ES-I3 (cell line): ENCODE measurements around the gene ESR2.
"Not testable (repeated sequence)": the region's sequence is repeated elsewhere in the genome, so short reads cannot be mapped to it uniquely, and the experiment has no call there.

ENCODE experiments used
- H3K36me3 ChIP-seq: 2 replicates; pipeline ENCODE4 v1.6.1; 2013; ENCODE audit warnings: mild to moderate bottlenecking, low read length, control low read depth, moderate library complexity; ENCODE audit not compliant: insufficient read depth
- H3K4me1 ChIP-seq: 2 replicates; pipeline ENCODE4 v1.6.1; 2013; ENCODE audit warnings: mild to moderate bottlenecking, control low read depth, low read length; ENCODE audit not compliant: insufficient read depth
- H3K9ac ChIP-seq: 2 replicates; pipeline ENCODE4 v1.6.1; 2013; ENCODE audit warnings: low read depth, mild to moderate bottlenecking, low read length, moderate library complexity
- H3K9me3 ChIP-seq: 2 replicates; pipeline ENCODE4 v1.6.1; 2013; ENCODE audit warnings: mild to moderate bottlenecking, low read length, moderate library complexity; ENCODE audit not compliant: control insufficient read depth, insufficient read depth

ESR2 gene

GRCh38 chr14:64225151-64225757, 68.9 kb downstream of the ESR2 start:
- no peak overlapping the region for H3K9ac ChIP-seq
- no peaks in the 10 kb centered on the region for H3K9me3 ChIP-seq
- no peaks in the 10 kb centered on the region for H3K4me1 ChIP-seq
- H3K36me3 ChIP-seq, result peaks cover 15% of the 10 kb centered on the region

DNA sequence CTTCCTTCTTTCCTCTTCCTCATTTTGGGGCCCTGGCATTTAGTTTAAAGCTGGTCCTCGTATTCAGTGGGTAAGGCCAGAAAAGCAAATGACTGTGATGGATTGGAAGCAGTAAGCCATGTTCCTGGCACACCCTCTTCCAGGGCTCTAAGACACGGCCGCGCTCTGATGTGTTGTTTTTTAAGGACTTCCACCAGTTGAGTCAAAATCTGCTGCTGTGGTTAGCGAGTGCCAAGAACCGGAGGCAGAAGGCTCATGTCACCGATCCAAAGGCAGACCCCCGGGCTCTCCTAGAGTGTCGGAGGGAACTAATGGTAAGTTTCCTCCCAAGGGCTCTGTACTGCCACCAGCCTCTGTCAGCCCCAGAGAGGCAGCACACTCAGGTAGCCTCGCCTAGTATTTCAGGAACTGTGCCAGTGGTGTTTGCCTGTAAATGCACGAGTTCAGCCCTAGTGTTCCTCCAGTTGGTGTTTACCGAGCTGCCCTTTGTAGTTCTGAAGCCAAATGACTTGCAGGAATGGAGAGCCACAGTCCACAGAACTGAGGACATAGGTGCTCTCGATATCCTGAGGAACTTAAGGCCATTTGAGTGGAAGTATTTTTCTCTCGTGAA, 72.7 kb downstream of the ESR2 start:
- H3K36me3 ChIP-seq, result peaks cover 12% of the 10 kb centered on the region
- H3K9me3 ChIP-seq, result no peaks in the 10 kb centered on the region
- H3K9ac ChIP-seq, result no peak overlapping the region
- no peaks in the 10 kb centered on the region for H3K4me1 ChIP-seq

DNA sequence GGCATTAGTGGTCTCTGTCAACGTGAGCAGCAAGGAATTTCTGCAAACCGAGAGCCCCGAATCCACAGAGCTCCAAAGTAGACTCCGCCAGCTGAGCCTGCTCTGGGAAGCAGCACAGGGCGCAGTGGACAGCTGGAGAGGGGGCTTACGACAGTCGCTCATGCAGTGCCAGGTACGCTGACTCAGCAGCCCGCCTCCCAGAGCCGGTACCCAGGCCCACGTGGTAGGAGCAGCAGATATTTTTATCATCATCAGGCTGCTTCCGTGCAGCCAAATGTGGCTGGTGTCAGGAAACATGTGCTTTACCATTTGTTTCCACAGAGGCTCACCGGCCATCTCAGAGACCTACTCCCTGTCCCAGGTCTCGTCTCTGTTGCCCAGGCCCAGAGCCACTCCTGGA, 73.7 kb downstream of the ESR2 start:
- Histone ChIP-seq H3K9me3 (no peaks in the 10 kb centered on the region), H3K4me1 (no peaks in the 10 kb centered on the region), H3K9ac (no peak overlapping the region), H3K36me3 (peaks cover 16% of the 10 kb centered on the region)

GRCh38 chr14:64220056-64220455, 74.1 kb downstream of the ESR2 start:
- Histone ChIP-seq H3K9ac (no peak overlapping the region), H3K4me1 (no peaks in the 10 kb centered on the region), H3K9me3 (no peaks in the 10 kb centered on the region), H3K36me3 (peaks cover 16% of the 10 kb centered on the region)

DNA sequence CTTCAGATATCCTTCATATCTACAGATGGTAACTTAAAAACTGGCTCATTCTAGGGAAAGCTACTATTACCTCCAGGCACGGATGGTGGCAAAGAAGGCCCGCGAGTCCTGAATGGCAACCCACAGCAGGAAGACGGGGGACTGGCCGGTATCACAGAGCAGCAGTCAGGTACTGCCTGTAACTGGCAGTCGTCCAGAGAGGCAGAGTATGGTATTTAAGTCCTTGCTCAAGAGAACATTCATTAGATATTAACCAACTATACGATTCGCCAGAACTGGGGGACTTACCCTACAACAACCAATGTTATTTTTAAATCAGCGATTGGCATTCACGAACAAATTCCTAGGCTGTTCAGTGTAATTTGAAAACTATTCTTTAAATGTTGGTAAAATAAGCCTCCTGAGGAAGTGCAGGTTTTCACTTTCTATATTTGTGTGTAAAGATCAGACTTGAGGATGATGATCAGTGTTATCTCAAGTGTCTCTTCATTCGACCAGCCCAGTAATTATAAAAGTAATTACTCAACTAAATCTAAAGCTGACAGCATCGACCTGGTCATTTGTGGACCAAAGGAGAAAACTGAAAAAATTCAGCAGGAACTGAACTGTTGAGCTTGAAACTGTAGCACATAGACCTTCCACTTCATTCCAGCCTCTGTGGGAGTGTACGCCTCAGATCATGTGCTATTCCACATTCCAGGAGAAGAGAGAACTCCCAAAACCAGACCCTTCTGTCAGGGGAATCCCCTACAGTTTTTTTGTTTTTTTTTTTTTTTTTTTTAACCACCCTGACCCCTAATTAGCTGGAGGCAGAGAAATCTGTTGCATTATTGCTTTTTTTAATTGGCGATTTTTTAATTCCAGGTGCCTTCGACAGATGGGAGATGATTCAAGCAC, 75.6 kb downstream of the ESR2 start:
- H3K36me3 ChIP-seq, result peaks cover 16% of the 10 kb centered on the region
- no peaks in the 10 kb centered on the region for H3K4me1 ChIP-seq
- H3K9me3 ChIP-seq, result no peaks in the 10 kb centered on the region
- H3K9ac ChIP-seq, result no peak overlapping the region

GRCh38 chr14:64217834-64218233, 76.3 kb downstream of the ESR2 start:
- H3K9me3 ChIP-seq, result no peaks in the 10 kb centered on the region
- peaks cover 12% of the 10 kb centered on the region for H3K36me3 ChIP-seq
- H3K4me1 ChIP-seq, result no peaks in the 10 kb centered on the region
- H3K9ac ChIP-seq, result no peak overlapping the region

DNA sequence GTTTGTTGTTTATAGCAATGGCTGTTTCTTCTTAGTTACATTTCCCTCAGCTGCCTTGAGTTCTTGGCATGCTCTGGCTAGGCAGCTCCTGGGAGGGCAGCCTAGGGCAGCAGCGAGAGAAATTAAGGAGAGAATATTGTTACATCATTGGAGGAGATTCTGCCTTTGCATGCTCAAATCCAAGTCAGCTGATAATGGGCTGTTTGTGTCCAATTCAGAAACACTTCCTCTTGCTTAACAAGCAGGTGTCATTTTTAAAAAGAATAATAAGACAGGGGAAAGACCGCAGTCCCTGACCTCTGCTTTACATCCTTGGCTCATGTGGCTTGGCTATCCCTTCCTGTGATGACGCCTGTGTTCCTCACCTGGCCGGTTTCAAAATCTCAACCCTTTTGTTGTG, 76.9 kb downstream of the ESR2 start:
- Histone ChIP-seq H3K36me3 (peaks cover 12% of the 10 kb centered on the region), H3K9me3 (no peaks in the 10 kb centered on the region), H3K9ac (no peak overlapping the region), H3K4me1 (no peaks in the 10 kb centered on the region)

DNA sequence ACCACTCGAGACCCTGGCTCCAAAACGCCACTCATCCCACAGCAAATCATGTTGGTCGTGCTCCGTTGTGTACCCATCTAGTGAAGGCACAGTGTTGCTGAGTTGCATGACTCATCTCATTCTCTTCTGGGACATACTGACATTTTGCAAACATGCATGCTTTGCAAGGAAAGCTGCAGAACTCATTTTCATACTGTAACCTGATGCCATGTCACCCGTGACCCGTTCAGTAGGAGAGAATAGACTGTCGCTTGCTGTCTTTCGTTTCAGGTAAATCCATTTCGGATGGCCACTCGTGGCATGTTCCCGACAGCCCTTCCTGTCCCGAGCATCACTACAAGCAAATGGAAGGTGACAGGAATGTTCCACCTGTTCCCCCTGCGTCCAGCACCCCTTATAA, 78.2 kb downstream of the ESR2 start:
- H3K4me1 ChIP-seq, result no peaks in the 10 kb centered on the region
- no peaks in the 10 kb centered on the region for H3K9me3 ChIP-seq
- no peak overlapping the region for H3K9ac ChIP-seq
- H3K36me3 ChIP-seq, result peaks cover 9% of the 10 kb centered on the region

GRCh38 chr14:64215274-64215673, 78.9 kb downstream of the ESR2 start:
- Histone ChIP-seq H3K36me3 (peaks cover 3% of the 10 kb centered on the region), H3K9me3 (no peaks in the 10 kb centered on the region), H3K4me1 (no peaks in the 10 kb centered on the region), H3K9ac (no peak overlapping the region)

- Histone ChIP-seq H3K36me3 (peaks cover 3% of the 10 kb centered on the region), H3K4me1 (no peaks in the 10 kb centered on the region), H3K9ac (no peak overlapping the region), H3K9me3 (no peaks in the 10 kb centered on the region)
These were observed 80.2 kb downstream of the ESR2 start for GRCh38 chr14:64213853-64214570.

GRCh38 chr14:64213086-64213485, 81.1 kb downstream of the ESR2 start:
- Histone ChIP-seq H3K4me1 (no peaks in the 10 kb centered on the region), H3K9me3 (no peaks in the 10 kb centered on the region), H3K36me3 (peaks cover 3% of the 10 kb centered on the region), H3K9ac (no peak overlapping the region)

DNA sequence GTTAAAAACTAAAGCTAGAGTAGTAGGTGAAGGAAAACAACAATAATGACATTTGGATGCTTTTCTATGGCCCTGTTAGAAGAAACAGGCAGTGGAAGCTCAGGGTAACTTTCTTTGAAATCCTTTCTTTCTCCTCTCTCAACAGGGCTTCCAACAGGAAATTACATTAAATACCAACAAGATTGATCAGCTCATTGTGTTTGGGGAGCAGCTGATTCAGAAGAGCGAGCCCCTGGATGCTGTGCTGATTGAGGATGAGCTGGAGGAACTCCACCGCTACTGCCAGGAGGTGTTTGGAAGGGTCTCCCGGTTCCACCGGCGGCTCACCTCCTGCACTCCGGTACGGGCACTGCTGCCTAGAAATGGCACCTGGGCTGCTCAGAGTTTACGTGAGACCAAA, 81.5 kb downstream of the ESR2 start:
- H3K36me3 ChIP-seq, result peaks cover 3% of the 10 kb centered on the region
- H3K9me3 ChIP-seq, result no peaks in the 10 kb centered on the region
- no peaks in the 10 kb centered on the region for H3K4me1 ChIP-seq
- H3K9ac ChIP-seq, result no peak overlapping the region

DNA sequence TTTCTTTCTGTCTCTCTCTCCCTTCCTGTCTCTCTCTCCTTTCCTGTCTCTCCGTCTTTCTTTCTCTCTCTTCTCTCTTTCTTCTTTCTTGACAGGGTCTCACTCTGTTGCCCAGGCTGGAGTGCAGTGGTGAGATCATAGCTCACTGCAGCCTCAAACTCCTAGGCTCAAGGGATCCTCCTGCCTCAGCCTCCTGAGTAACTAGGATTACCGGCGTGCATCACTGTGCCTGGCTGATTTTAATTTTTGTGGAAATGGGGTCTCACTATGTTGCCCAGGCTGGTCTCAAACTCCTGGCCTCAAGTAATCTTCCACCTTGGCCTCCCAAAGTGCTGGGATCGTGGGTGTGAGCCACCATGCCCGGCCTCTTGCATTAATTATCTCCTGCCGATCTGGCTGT, 83.3 kb downstream of the ESR2 start:
- H3K9me3 ChIP-seq, H3K36me3 ChIP-seq, H3K4me1 ChIP-seq, H3K9ac ChIP-seq: not testable (repeated sequence)

DNA sequence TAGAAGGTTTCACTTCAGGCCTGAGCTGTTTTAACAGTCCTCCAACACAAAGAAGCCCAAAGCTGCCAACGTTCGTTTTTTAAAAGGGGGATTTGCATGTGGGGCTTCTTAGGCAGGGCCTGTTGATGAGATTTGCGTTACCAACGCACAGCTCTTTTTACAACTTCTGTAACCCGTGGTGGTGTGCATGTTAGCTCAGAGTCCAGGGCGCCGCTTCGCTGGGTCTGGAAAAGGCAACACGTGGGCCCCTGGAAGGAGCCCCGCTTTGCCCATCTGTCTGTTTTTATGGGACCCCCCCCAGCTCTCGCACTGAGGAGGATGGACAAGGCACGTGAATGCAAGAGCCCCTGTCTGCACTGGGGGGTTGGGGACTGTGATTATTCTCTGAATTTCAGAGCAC, 84.0 kb downstream of the ESR2 start:
- H3K4me1 ChIP-seq, result no peaks in the 10 kb centered on the region
- H3K9ac ChIP-seq, result no peak overlapping the region
- H3K36me3 ChIP-seq, result no peaks in the 10 kb centered on the region; the same call in 1 of the 2 replicates
- H3K9me3 ChIP-seq, result no peaks in the 10 kb centered on the region
